Stimulated activated CD8-positive, alpha-beta memory T cell treated with anti-CD3 and anti-CD28 coated beads, Interleukin-7, amount 100 ng/mL, for 24 hours (primary cell): Measurements from ENCODE around the gene ARRDC1.
A peak's percentile ranks its signal among the peaks of the same experiment; 100 is the strongest.
"Not testable (repeated sequence)": the region's sequence is repeated elsewhere in the genome, so short reads cannot be mapped to it uniquely, and the experiment has no call there.

Experiments
- DNase-seq: peaks from one replicate; pipeline ENCODE4 v3.0.0-alpha.2; 2020; ENCODE audit warnings: low read depth

The ARRDC1 gene

DNA sequence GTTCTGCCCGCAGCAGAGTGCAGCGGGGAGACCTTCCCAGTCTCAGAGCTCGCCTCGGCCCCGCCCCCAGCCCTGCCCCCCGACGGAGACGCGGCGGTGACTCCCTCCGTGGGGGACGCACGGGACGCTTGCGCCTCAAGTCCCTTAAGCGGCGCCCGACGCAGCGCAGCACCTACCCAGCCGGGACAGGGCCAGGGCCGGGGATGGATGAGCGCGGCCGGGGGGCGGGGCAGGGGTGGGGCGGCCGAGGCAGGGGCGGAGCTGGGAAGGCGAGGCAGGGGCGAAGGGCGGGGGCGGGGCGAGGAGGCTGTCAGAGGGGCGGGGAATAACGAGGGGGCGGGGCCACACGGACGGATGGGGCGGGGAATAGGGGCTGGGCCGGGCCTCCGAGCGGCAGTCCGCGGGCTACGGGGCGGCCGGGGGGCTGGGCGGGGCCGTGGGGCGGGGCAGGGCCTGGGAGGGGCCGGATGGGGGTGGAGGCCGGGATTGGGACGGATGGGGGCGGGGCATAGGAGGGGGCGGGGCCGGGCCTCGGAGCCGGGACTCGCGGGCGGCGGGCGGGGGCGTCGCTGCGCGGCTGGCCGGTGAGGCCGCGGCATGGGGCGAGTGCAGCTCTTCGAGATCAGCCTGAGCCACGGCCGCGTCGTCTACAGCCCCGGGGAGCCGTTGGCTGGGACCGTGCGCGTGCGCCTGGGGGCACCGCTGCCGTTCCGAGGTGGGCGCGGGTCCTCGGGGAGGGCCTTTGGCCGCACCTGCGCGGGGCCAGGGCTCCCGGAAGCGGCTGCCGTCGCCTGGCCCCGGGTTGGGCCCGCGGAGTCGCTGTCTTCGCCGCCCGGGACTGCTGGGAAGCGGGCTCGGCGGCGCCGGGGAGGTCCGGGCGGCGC lies at the start of gene ARRDC1:
TSS of gene ARRDC1 (plus strand) at position 566 of the 884 bp plus-strand sequence. CDS start at position 598, 32 bp downstream.
- DNase-seq: peak; percentile 84

DNA sequence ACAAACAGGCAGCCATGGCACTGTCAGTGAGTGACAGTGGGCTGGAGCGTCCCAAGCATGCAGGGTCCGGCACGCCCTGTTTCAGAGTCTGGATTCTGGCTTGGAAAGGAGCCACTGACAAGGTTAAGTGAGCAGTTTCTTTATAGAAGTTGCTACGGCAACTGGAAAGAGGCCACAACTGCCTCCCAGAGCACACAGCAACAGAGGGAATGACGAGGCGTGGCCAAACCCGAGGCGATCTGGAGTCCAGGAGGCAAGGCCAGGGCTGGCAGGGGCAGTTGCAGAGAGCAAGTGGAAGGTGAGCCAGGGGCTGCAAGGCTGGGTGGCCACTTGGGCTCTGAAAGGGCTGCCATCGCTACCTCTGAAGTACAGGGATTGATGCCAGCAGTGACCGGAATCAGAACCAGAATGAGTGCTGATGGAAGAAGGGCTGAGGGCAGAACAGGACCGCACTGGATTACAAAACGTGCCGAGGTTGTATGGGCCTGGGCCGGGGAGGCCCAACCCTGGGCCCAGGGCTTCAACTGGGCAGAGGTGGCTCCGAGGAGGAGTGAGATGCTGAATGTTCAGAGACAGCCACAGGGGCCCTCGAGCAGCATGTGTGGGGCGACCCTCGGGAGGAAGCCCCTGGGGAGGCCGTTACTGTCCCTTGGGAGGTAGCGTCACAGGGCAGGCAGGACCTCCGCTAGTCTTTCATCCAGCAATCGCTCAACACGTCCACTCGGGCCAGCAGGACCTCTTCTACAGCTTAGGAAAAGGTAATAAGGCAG lies 49.2 kb upstream of the ARRDC1 start:
- DNase-seq: no peak

- DNase-seq: no peak
These were observed 47.4 kb upstream of the ARRDC1 start for GRCh38 chr9:137558127-137558526.

DNA sequence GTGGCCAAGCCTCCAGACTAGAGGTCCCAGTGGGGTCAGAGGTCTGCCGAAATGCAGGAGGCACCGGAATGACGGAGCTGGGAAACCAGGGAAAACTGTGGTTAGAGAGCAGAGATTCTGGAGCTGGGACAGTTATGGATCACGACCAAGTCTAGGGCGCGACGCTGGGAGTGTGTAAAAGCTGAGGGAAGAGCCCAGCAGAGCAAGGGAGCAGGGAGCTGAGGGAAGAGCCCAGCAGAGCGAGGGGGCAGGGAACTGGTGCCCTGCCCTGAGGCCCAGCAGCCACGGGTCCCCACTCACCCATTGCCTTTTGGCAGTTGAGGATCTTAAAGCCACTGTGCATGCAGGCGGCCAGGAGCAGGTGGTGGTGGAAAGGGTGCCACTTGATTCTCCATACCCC lies 41.4 kb upstream of the ARRDC1 start:
- DNase-seq: no peak

- DNase-seq: no peak
These were observed 40.6 kb upstream of the ARRDC1 start for GRCh38 chr9:137564817-137565411.

DNA sequence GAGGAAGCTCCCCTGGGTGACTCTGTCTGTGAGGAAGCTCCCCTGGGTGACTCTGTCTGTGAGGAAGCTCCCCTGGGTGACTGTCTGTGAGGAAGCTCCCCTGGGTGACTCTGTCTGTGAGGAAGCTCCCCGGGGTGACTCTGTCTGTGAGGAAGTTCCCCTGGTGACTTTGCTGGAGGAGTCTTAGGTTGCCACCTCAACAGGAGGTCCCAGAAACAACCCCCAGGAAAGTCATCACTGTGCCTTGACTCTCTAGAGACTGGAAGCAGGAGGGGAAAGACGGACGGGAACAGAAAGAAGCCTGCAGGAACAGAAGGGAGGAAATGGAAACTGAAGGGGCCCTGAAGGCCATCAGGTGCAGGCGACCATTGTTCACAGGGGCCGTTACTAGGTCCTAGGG lies 37.0 kb upstream of the ARRDC1 start:
- not testable (repeated sequence) for DNase-seq

- no peak for DNase-seq
These were observed 35.8 kb upstream of the ARRDC1 start for GRCh38 chr9:137569609-137570203.

GRCh38 chr9:137570566-137570965 lies 34.9 kb upstream of the ARRDC1 start:
- DNase-seq: no peak

DNA sequence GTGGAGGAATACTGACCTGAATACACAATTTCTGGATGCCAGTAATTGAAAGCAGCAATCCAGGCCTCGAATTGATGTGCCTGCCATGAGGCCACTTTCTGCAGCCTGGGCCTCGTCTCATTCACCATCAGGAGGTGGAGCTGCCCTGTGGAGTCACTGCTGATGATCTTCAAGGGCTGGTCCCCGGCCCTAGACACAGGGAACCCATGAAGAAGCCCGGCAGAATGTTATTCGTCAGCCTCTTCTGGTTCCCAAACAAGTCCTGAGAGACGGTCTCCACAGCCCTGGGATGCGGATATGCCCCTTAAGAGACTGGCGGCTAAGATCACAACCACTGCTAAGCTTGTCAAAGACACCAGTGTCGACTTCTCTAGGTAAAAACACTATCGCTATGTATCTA lies 31.3 kb upstream of the ARRDC1 start:
- DNase-seq: no peak

- no peak for DNase-seq
These were observed 30.1 kb upstream of the ARRDC1 start for GRCh38 chr9:137575364-137575715.

DNA sequence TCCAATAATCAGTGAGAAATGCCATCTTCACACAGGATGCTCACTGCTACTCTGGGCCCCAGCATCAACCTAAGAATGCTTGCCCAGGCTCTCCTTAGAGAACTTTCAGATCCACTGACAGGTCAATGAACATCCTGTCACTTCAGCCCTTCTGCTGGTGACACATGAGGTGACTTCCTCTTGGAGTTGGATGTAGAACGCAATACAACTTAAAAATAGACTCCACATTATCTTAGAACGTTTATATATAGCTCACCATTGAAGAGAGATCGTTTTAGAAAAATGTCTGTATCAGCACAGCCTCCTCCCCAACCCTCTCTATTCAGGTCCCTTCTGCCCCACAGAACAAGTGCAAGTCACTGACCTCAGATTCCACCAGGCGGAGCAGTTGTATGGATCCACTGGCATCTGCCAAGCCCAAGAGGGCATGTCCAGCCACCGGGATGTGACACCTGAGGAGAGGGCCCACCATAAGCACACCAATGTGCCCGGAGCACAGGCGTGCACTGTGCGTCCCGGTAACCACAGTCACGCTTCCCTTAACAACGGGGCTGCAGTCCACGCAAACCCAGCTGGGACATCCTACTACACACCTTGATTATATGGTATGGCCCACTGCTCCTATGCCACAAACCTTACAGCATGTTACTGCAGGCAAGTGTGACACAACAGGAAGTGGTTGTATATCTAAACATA lies 29.6 kb upstream of the ARRDC1 start:
- DNase-seq: no peak

- DNase-seq: peak; percentile 96
These were observed 26.8 kb upstream of the ARRDC1 start, which contains the start of gene DPH7 for GRCh38 chr9:137578518-137579258. DPH7 (minus strand) TSS chr9:137578925; CDS start chr9:137578777, 148 bp downstream.

DNA sequence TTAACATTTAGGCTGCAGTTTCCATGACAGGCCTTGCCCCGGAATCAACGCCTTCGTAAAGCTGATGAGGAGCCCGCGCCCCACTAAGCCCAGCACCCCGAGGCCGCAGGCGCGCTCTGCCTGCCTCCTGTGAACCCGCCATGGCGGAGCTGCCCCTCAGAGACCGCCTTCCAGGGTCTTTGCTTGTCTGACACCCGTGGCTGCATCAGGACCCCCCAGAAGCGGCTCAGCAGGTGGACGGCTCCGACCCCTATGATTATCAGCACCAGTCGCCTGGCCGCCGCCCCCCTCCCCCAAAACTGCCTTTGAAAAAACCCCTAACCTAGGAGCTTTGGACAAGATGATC lies 26.3 kb upstream of the ARRDC1 start:
- no peak for DNase-seq

DNA sequence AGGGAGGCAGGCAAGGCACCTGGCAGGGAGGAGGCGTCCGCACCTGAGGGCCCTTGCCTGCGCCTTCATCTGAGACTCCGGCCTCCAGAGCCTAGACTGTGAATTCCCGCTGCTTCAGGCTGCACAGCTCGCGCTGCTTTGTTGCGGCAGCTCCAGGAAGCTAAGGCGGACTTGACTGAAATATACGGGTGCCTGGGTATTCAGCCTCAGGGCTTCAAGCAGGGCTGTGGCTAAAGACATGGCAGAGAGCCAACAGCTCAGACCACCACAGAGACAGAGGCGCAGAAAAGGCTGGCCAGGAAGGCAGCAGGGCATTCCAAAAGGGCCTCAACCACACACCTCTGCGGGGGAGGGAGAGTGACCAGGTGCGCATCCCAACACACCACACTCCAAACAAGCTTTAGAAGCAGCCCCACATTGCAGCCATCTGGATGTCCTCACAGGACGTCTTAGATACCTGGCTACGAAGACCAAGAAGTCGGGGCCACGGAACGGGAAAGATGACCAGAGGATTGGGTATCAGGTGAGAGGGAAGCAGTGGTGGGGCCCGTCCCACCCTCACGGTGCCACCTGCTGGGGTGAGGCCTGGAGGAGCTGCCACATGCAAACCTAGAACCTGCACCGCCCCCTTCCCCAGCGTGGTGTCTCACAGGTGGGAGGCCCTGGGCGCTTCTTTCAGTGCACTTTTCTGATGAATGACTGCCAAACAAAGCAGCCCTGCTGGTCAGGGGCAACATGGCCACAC lies 25.1 kb upstream of the ARRDC1 start:
- no peak for DNase-seq

DNA sequence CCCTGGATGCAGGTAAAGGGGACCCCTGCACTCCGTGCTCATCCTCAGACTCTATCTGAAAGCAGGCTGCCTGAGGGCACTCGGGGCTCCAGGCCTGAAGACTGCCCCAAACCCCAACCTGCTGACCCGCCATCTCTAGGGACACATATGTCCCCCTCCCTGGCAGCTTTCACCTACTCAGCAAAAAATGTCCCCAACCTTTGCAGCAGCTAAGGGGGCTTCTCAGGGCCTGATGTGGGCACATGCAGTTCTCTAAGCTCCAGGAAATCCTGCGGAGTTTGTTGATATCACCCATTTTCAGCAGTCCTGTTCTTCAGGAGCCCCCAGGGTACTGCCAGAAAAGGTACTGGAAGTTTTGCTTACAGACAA lies 24.5 kb upstream of the ARRDC1 start:
- no peak for DNase-seq

DNA sequence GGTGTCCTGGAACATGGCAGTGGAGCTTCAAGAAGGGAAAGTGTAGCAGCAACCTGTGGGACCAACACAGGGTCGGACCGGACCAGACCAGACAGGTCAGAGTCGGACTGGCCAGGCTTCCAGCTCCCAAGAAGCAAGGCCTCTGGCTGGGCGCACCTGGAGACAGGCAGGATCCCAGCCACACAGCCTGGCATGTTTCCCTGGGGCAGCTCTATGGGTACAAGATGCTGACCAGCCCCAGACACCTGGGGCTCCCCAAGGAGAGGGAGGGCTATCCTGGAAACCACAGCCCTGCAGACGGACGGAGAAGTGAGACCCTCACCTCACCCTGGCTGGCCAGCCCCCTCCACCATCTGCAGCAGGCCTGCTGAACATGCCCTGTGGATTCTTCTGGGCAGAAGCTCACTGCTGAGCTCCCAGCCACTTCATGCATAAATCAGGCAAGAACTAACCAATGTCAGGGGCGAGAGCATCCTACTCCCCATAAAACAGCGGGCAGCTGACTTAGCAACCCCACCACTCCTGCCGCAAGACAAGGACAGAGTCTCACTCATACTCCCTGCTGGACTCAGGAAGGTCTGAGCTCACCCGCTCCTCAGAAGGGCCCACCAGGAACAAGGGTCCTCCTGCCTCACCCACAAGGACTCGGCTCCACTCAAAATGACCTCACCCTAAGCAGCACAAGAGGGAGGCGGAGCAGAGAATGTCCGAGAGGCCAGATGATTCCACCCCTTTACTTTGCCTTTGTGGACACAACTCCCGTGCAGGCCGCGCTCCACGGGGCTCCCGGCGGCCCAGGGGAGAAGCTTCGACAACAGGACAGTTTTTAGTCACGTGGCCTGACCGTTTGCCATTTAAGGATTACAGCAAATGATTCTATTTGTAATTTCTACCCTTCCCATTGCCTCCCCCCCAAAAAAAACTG lies 23.9 kb upstream of the ARRDC1 start:
- no peak for DNase-seq

GRCh38 chr9:137582286-137582860 lies 23.1 kb upstream of the ARRDC1 start:
- no peak for DNase-seq

DNA sequence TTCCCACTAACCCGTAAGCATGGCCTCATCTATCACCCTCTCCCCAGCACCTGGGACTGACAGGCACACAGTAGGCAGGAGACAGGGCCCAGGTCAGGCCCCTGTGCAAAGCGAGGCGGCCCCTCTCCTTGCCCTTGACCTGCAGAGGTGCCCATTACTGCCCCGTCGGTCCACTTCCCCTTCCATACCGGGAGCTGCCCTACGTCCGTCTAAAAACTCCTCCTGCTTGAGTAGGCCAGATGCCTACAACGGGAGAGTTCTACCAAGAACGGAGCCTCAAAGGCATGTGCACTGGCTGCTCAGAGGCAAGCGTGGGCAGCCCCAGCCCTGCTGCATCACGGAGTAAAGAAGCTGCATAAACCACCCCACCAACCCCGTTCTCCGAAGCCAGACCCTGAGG lies 22.1 kb upstream of the ARRDC1 start:
- no peak for DNase-seq

DNA sequence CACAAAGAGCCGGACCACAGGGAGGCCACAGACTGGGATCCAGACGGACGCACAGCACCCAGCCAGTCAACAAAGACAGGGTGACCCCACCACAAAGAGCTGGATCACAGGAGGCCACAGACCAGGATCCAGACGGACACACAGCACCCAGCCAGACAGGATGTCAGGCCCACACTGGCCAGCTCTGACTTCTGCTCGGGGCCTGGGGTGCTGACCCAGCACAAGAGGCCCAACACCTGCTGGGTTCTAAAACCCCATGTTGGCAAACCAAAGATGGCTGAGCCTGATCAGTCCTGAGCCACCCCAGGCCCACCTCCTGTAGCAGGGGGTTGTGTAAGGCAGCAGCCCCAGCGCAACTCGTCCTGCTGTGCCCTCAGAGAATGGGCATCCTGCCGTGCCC lies 21.5 kb upstream of the ARRDC1 start:
- no peak for DNase-seq
